Measurements from ENCODE around the gene MBOAT2.

The MBOAT2 gene

DNA sequence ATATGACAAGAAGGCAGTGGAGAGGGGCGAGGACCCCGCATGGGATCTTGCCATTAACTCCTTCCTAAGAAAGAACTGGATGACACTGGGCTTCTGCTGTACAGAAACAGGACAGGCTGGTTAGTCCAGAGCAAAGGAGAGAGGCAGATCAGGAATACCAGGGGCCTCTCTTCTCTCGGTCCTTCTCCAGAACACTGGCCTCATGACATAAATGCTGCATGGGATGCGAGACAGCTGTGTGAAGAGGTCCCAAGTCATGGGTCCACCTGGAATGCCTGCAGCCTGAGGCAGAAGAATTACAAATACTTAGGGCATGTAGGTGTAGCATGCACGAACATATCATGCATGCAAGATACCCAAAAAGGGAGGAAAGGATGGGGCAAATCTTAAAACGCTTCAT is 9.1 kb downstream of the MBOAT2 start:
- WGBS (ENCODE audit: extremely low coverage, insufficient coverage, insufficient read length): no CpG with 5 or more reads among the region's 6 CpGs
- H4K8ac ChIP-seq (ENCODE audit: low read depth, low read length): no peak overlapping the region
- no peak overlapping the region for H4K12ac ChIP-seq (ENCODE audit: low read depth, low read length)
- H2AFZ ChIP-seq (ENCODE audit: insufficient read depth, low read length, poor library complexity): no peak overlapping the region
- H2AK5ac ChIP-seq (ENCODE audit: low read length): no peak overlapping the region
- no peak overlapping the region for H2BK120ac ChIP-seq (ENCODE audit: insufficient read depth, low read length, poor library complexity)
- no peak overlapping the region for H3K9ac ChIP-seq (ENCODE audit: low read length)
- no peaks in the 10 kb centered on the region for H3K79me1 ChIP-seq (ENCODE audit: low read length)
- H3K4me3 ChIP-seq (ENCODE audit: low read depth, low read length): no peak overlapping the region
- H3K4me1 ChIP-seq (ENCODE audit: control insufficient read depth in 1 of 2, insufficient read depth in 2 of 2, low read length in 2 of 2): peaks cover 9 to 12% of the 10 kb centered on the region in 2 experiments
- peaks cover 2% of the 10 kb centered on the region for H3K79me2 ChIP-seq (ENCODE audit: control insufficient read depth, insufficient read depth, low read length, poor library complexity)
- H3K23ac ChIP-seq (ENCODE audit: low read length): no peak overlapping the region
- no peak overlapping the region for H3K4ac ChIP-seq (ENCODE audit: low read depth, low read length)
- H3K27ac ChIP-seq (ENCODE audit: low read depth, low read length): no peak overlapping the region
- H4K91ac ChIP-seq (ENCODE audit: low read depth, low read length): no peak overlapping the region
- no peaks in the 10 kb centered on the region for H3K9me3 ChIP-seq (ENCODE audit: insufficient read depth, low read depth, low read length)
- no peak overlapping the region for H3K14ac ChIP-seq (ENCODE audit: low read length)
- H3K36me3 ChIP-seq (ENCODE audit: control insufficient read depth in 1 of 2, insufficient read depth in 2 of 2, low read length in 2 of 2): no peaks in the 10 kb centered on the region
- no peak overlapping the region for H3K18ac ChIP-seq (ENCODE audit: low read length)
- H3K4me2 ChIP-seq (ENCODE audit: low read length): no peak overlapping the region
- peak; percentile 45 to 77 for DNase-seq
- H2BK12ac ChIP-seq (ENCODE audit: low read length): no peak overlapping the region
- no peak overlapping the region for H2BK5ac ChIP-seq (ENCODE audit: low read depth, low read length, poor library complexity)
- no peaks in the 10 kb centered on the region for H3K27me3 ChIP-seq (ENCODE audit: insufficient read depth, low read length)

- H3K4ac ChIP-seq (ENCODE audit: low read depth, low read length): no peak overlapping the region
- peaks cover 9 to 12% of the 10 kb centered on the region in 2 experiments for H3K4me1 ChIP-seq (ENCODE audit: control insufficient read depth in 1 of 2, insufficient read depth in 2 of 2, low read length in 2 of 2)
- no peak overlapping the region for H3K4me3 ChIP-seq (ENCODE audit: low read depth, low read length)
- no peak overlapping the region for H3K18ac ChIP-seq (ENCODE audit: low read length)
- no peak overlapping the region for H2BK5ac ChIP-seq (ENCODE audit: low read depth, low read length, poor library complexity)
- H3K14ac ChIP-seq (ENCODE audit: low read length): no peak overlapping the region
- peaks cover 2% of the 10 kb centered on the region for H3K79me2 ChIP-seq (ENCODE audit: control insufficient read depth, insufficient read depth, low read length, poor library complexity)
- no peaks in the 10 kb centered on the region for H3K36me3 ChIP-seq (ENCODE audit: control insufficient read depth in 1 of 2, insufficient read depth in 2 of 2, low read length in 2 of 2)
- peak in 1 of 2 donors; percentile 5 for DNase-seq
- no peak overlapping the region for H4K12ac ChIP-seq (ENCODE audit: low read depth, low read length)
- H2BK120ac ChIP-seq (ENCODE audit: insufficient read depth, low read length, poor library complexity): no peak overlapping the region
- no peak overlapping the region for H3K4me2 ChIP-seq (ENCODE audit: low read length)
- H4K8ac ChIP-seq (ENCODE audit: low read depth, low read length): no peak overlapping the region
- no peak overlapping the region for H3K27ac ChIP-seq (ENCODE audit: low read depth, low read length)
- H3K79me1 ChIP-seq (ENCODE audit: low read length): no peaks in the 10 kb centered on the region
- no CpG with 5 or more reads among the region's 7 CpGs for WGBS (ENCODE audit: extremely low coverage, insufficient coverage, insufficient read length)
- H3K23ac ChIP-seq (ENCODE audit: low read length): no peak overlapping the region
- no peaks in the 10 kb centered on the region for H3K27me3 ChIP-seq (ENCODE audit: insufficient read depth, low read length)
- no peak overlapping the region for H2AFZ ChIP-seq (ENCODE audit: insufficient read depth, low read length, poor library complexity)
- H4K91ac ChIP-seq (ENCODE audit: low read depth, low read length): no peak overlapping the region
- H2BK12ac ChIP-seq (ENCODE audit: low read length): no peak overlapping the region
- no peaks in the 10 kb centered on the region for H3K9me3 ChIP-seq (ENCODE audit: insufficient read depth, low read depth, low read length)
- no peak overlapping the region for H3K9ac ChIP-seq (ENCODE audit: low read length)
- no peak overlapping the region for H2AK5ac ChIP-seq (ENCODE audit: low read length)
These were observed 9.6 kb downstream of the MBOAT2 start for GRCh38 chr2:8993902-8994278.

DNA sequence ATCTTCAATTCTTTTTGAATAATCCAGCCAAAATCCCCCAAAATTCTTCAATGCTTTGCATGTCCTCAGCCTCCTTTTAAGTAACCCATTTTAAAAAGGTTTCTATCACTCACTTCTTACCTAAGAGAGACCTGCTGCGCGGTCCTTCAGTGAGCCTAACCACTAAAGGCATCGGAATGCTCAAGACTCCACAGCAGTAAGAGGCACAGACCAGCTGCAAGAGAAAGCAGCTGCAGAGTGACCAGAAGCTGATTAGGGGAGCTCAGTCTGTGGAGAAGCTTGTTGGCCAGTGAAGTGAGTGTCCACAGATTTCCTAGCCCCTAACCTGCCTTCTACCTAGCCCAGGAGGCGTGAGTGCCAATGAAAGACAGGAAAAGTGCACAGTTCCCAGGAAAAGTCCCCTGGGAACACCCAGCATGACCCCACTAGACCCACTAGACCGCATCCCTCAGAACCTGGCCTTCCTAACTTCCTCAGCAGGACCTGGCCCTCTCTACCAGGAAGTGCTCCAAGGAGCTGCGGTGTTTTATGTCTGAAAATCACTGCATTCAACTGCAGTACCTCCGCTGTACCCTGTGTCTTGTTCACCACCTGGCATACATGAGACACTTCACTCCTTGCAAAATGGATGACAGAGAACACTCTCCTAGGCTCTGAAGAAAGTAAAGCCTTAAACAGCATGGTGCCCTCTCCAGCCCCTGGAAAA is 10.1 kb downstream of the MBOAT2 start:
- no peak overlapping the region for H4K8ac ChIP-seq (ENCODE audit: low read depth, low read length)
- H2AK5ac ChIP-seq (ENCODE audit: low read length): no peak overlapping the region
- H2BK120ac ChIP-seq (ENCODE audit: insufficient read depth, low read length, poor library complexity): no peak overlapping the region
- no peak overlapping the region for H2BK12ac ChIP-seq (ENCODE audit: low read length)
- no peak overlapping the region for H3K23ac ChIP-seq (ENCODE audit: low read length)
- peaks cover 2% of the 10 kb centered on the region for H3K79me2 ChIP-seq (ENCODE audit: control insufficient read depth, insufficient read depth, low read length, poor library complexity)
- H3K4me3 ChIP-seq (ENCODE audit: low read depth, low read length): no peak overlapping the region
- H3K9me3 ChIP-seq (ENCODE audit: insufficient read depth, low read depth, low read length): no peaks in the 10 kb centered on the region
- DNase-seq: peak; percentile 7 to 41
- no peak overlapping the region for H3K4me2 ChIP-seq (ENCODE audit: low read length)
- no peak overlapping the region for H3K14ac ChIP-seq (ENCODE audit: low read length)
- no peak overlapping the region for H4K12ac ChIP-seq (ENCODE audit: low read depth, low read length)
- no peak overlapping the region for H4K91ac ChIP-seq (ENCODE audit: low read depth, low read length)
- peak overlapping the region; percentile 11 for H3K18ac ChIP-seq (ENCODE audit: low read length)
- H2BK5ac ChIP-seq (ENCODE audit: low read depth, low read length, poor library complexity): no peak overlapping the region
- no peak overlapping the region for H3K4ac ChIP-seq (ENCODE audit: low read depth, low read length)
- no peaks in the 10 kb centered on the region for H3K79me1 ChIP-seq (ENCODE audit: low read length)
- no peaks in the 10 kb centered on the region for H3K27me3 ChIP-seq (ENCODE audit: insufficient read depth, low read length)
- H3K36me3 ChIP-seq (ENCODE audit: control insufficient read depth in 1 of 2, insufficient read depth in 2 of 2, low read length in 2 of 2): no peaks in the 10 kb centered on the region
- no peak overlapping the region for H3K9ac ChIP-seq (ENCODE audit: low read length)
- no CpG with 5 or more reads among the region's 7 CpGs for WGBS (ENCODE audit: extremely low coverage, insufficient coverage, insufficient read length)
- no peak overlapping the region for H2AFZ ChIP-seq (ENCODE audit: insufficient read depth, low read length, poor library complexity)
- peaks cover 9 to 12% of the 10 kb centered on the region in 2 experiments for H3K4me1 ChIP-seq (ENCODE audit: control insufficient read depth in 1 of 2, insufficient read depth in 2 of 2, low read length in 2 of 2)
- H3K27ac ChIP-seq (ENCODE audit: low read depth, low read length): no peak overlapping the region

GRCh38 chr2:8992643-8993042 is 10.8 kb downstream of the MBOAT2 start:
- Histone ChIP-seq H3K79me1 (ENCODE audit: low read length) (no peaks in the 10 kb centered on the region), H3K4ac (ENCODE audit: low read depth, low read length) (no peak overlapping the region), H2BK120ac (ENCODE audit: insufficient read depth, low read length, poor library complexity) (no peak overlapping the region), H4K91ac (ENCODE audit: low read depth, low read length) (no peak overlapping the region), H3K14ac (ENCODE audit: low read length) (no peak overlapping the region), H3K9ac (ENCODE audit: low read length) (no peak overlapping the region), H4K8ac (ENCODE audit: low read depth, low read length) (no peak overlapping the region), H2BK5ac (ENCODE audit: low read depth, low read length, poor library complexity) (no peak overlapping the region), H3K23ac (ENCODE audit: low read length) (no peak overlapping the region), H2AFZ (ENCODE audit: insufficient read depth, low read length, poor library complexity) (no peak overlapping the region), H3K27me3 (ENCODE audit: insufficient read depth, low read length) (no peaks in the 10 kb centered on the region), H3K4me2 (ENCODE audit: low read length) (no peak overlapping the region), H2BK12ac (ENCODE audit: low read length) (no peak overlapping the region), H3K79me2 (ENCODE audit: control insufficient read depth, insufficient read depth, low read length, poor library complexity) (peaks cover 2% of the 10 kb centered on the region), H3K4me1 (ENCODE audit: control insufficient read depth in 1 of 2, insufficient read depth in 2 of 2, low read length in 2 of 2) (peaks cover 9 to 12% of the 10 kb centered on the region in 2 experiments), H3K18ac (ENCODE audit: low read length) (no peak overlapping the region), H3K27ac (ENCODE audit: low read depth, low read length) (no peak overlapping the region), H4K12ac (ENCODE audit: low read depth, low read length) (no peak overlapping the region), H3K4me3 (ENCODE audit: low read depth, low read length) (no peak overlapping the region), H3K36me3 (ENCODE audit: control insufficient read depth in 1 of 2, insufficient read depth in 2 of 2, low read length in 2 of 2) (no peaks in the 10 kb centered on the region), H3K9me3 (ENCODE audit: insufficient read depth, low read depth, low read length) (no peaks in the 10 kb centered on the region), H2AK5ac (ENCODE audit: low read length) (no peak overlapping the region)
- peak; percentile 8 to 39 for DNase-seq
- WGBS (ENCODE audit: extremely low coverage, insufficient coverage, insufficient read length): no CpG with 5 or more reads among the region's 5 CpGs
